HepG2 (cell line): Measurements from ENCODE around the gene GAPT. TPM values are rescaled to one million over a fixed set of nuclear protein-coding genes. Genes with fewer than 3 reads are reported as not detected.

Experiments
- ATAC-seq: fragments of 200-7000 bp; cut with Tn5 transposase; 3 replicates; pipeline ENCODE4 v1.9.1; 2020; ENCODE audit warnings: mild to moderate bottlenecking, moderate library complexity
- BruUV-seq: library from RNA; stranded (reverse); fragments of 400-500 nt; replicated peaks from 2 replicates; lab custom pipeline; 2021; lab: Mats Ljungman, UMichigan
- CTCF ChIA-PET: fragments of 300-600 bp; formaldehyde crosslinking; extraction: SDS; loops from one replicate; lab custom pipeline; 2021; ENCODE audit warnings: low total read pairs, inconsistent platforms, low intra/inter-chr PET ratio; lab: Yijun Ruan, JAX
- POLR2A ChIA-PET: fragments of 350-600 bp; sonication (Branson Sonifier 250); formaldehyde crosslinking; loops from one replicate; lab custom pipeline; 2020; ENCODE audit warnings: antibody characterized with exemption, inconsistent platforms; lab: Yijun Ruan, JAX
- DNase-seq: peaks from one replicate; pipeline ENCODE4 v3.0.0-alpha.2; 2015; ENCODE audit warnings: low spot score
- FAIRE-seq: peaks from 3 replicates; lab custom pipeline; 2011; peaks lifted over from hg19 to GRCh38; lab: Jason Lieb, UNC
- H2AFZ ChIP-seq: one replicate; pipeline ENCODE4 v1.6.1; 2011; ENCODE audit warnings: low read length, inconsistent platforms
- H3K27ac ChIP-seq: fragments of 300-600 bp; 3 replicates; pipeline ENCODE4 v1.8.0; 2011; ENCODE audit warnings: mixed run types, mild to moderate bottlenecking, mixed read lengths, low read length, inconsistent platforms; ENCODE audit not compliant: insufficient read depth; ENCODE audit errors: extremely low read length
- H3K27me3 ChIP-seq, 2 experiments: fragments of 200-600 bp in 1 of 2; 2 replicates in 1 of 2; 3 replicates in 1 of 2; pipeline versions ENCODE4 v1.6.0 to v1.8.0; 2011; ENCODE audit warnings: low read length in 2 of 2, mild to moderate bottlenecking in 2 of 2, moderate library complexity in 2 of 2, inconsistent platforms in 1 of 2; ENCODE audit not compliant: insufficient read depth in 2 of 2, control insufficient read depth in 1 of 2
- H3K36me3 ChIP-seq, 2 experiments: fragments of 200-600 bp in 1 of 2; replicated peaks in 1 of 2; 2 replicates in 1 of 2; 3 replicates in 1 of 2; pipeline versions ENCODE4 v1.5.1 to v1.8.0; 2011; ENCODE audit warnings: low read length in 2 of 2, inconsistent platforms in 1 of 2; ENCODE audit not compliant: insufficient read depth in 2 of 2, control insufficient read depth in 1 of 2
- H3K4me1 ChIP-seq: 2 replicates; pipeline ENCODE4 v1.5.1; 2012; ENCODE audit warnings: low read length, inconsistent platforms; ENCODE audit not compliant: insufficient read depth
- H3K4me2 ChIP-seq: 2 replicates; pipeline ENCODE4 v1.6.0; 2011; ENCODE audit warnings: low read depth, low read length, inconsistent platforms
- H3K4me3 ChIP-seq, 3 experiments: fragments of 200-600 bp in 1 of 3; sonication (generic), shearing (Covaris generic) in 1 of 3; replicated peaks in 1 of 3; 2 replicates each; pipeline ENCODE4 v1.5.1; 2011 to 2016; ENCODE audit warnings: low read length in 3 of 3, inconsistent platforms in 2 of 3, low read depth in 2 of 3, mild to moderate bottlenecking in 2 of 3, control low read depth in 1 of 3, mixed read lengths in 1 of 3; ENCODE audit not compliant: insufficient read depth in 1 of 3
- H3K79me2 ChIP-seq: one replicate; pipeline ENCODE4 v1.6.1; 2011; ENCODE audit warnings: low read length, inconsistent platforms; ENCODE audit not compliant: insufficient read depth
- H3K9ac ChIP-seq: 2 replicates; pipeline ENCODE4 v1.6.0; 2011; ENCODE audit warnings: mild to moderate bottlenecking, low read depth, low read length, inconsistent platforms; ENCODE audit not compliant: insufficient read depth
- H3K9me3 ChIP-seq: 2 replicates; pipeline ENCODE4 v1.5.1; 2012; ENCODE audit warnings: mild to moderate bottlenecking, low read length
- H4K20me1 ChIP-seq: 2 replicates; pipeline ENCODE4 v1.6.0; 2011; ENCODE audit warnings: inconsistent platforms, mild to moderate bottlenecking, low read length, moderate library complexity; ENCODE audit not compliant: insufficient read depth
- BCL3 ChIP-seq: sonication (generic); formaldehyde crosslinking; IDR thresholded peaks from 2 replicates; pipeline ENCODE4 v1.5.1; 2020; ENCODE audit warnings: mild to moderate bottlenecking, missing genetic modification reagents, moderate library complexity
- GRHL1 ChIP-seq: sonication (generic); formaldehyde crosslinking; conservative IDR thresholded peaks from 2 replicates; pipeline ENCODE4 v1.8.0; 2022; ENCODE audit warnings: missing genetic modification reagents
- MNT ChIP-seq: fragments of 450-650 bp; IDR thresholded peaks from 2 replicates; pipeline ENCODE4 v1.6.1; 2016
- POLR2AphosphoS5 ChIP-seq: IDR thresholded peaks from 2 replicates; pipeline ENCODE4 v1.6.1; 2012; ENCODE audit warnings: low read depth, low read length
- SMARCE1 ChIP-seq: fragments of 450-650 bp; IDR thresholded peaks from 2 replicates; pipeline ENCODE4 v1.6.1; 2017; ENCODE audit warnings: borderline replicate concordance
- ZMYM3 ChIP-seq: sonication (generic); formaldehyde crosslinking; IDR thresholded peaks from 2 replicates; pipeline ENCODE4 v1.5.1; 2020; ENCODE audit warnings: mild to moderate bottlenecking, missing genetic modification reagents
- ZNF143 ChIP-seq: sonication (generic); formaldehyde crosslinking; IDR thresholded peaks from 2 replicates; pipeline ENCODE4 v1.4.0; 2020; ENCODE audit warnings: missing genetic modification reagents
- ZNF276 ChIP-seq: sonication (generic); formaldehyde crosslinking; IDR thresholded peaks from 2 replicates; pipeline ENCODE4 v1.4.0; 2020; ENCODE audit warnings: mild to moderate bottlenecking, low read depth, missing genetic modification reagents
- ZNF407 ChIP-seq: sonication (generic); formaldehyde crosslinking; IDR thresholded peaks from one replicate; pipeline ENCODE4 v1.5.1; 2020; ENCODE audit warnings: mild to moderate bottlenecking, missing genetic modification reagents; ENCODE audit errors: not compliant biosample characterization
- WGBS: methylation state at CpG from one replicate; pipeline ENCODE4 v1.1.6; 2017; ENCODE audit warnings: low lambda C conversion rate; 5-methylcytosine and 5-hydroxymethylcytosine counted together
- in situ Hi-C: cut with HindIII; loops from 2 replicates; pipeline ENCODE4 v1.10.0; 2017; ENCODE audit warnings: low pct_unique_long_range_greater_than_20kb; ENCODE audit not compliant: extremely low pct_ligation_motif_present
- intact Hi-C: fragments of 100-400 bp; cut with micrococcal nuclease; formaldehyde crosslinking; loops from one replicate; pipeline ENCODE4 v1.10.0; 2022; ENCODE audit not compliant: unreplicated experiment
- polyA plus RNA-seq, 8 experiments: library from polyadenylated mRNA; depleted of rRNA in 3 of 8; stranded (reverse) in 7 of 8; unstranded in 1 of 8; fragments of >200 nt; fragmentation: Illumina TruSeq in 4 of 8; extraction: Trizol in 4 of 8; gene quantifications; 2 replicates each; pipeline versions ENCODE4 v1.2.1 to v1.2.3, GENCODE V29; 2011 to 2016; ENCODE audit warnings: low read depth in 4 of 8, missing spikeins in 1 of 8, mixed read lengths in 1 of 8; ENCODE audit not compliant: insufficient read depth in 1 of 8
- total RNA-seq, 5 experiments: library from RNA; depleted of rRNA; stranded (reverse); fragments of >200 nt; fragmentation: Illumina TruSeq; extraction: Trizol; gene quantifications; 2 replicates each; pipeline ENCODE4 v1.2.3, GENCODE V29; 2016; ENCODE audit warnings: low read depth in 1 of 5

Gene GAPT
- total and polyA plus RNA-seq, 2 of the 13 experiments (the other 11 are each of a cell fraction or from before 2014, with no cell fraction given), result not detected

GRCh38 chr5:58544926-58545325 lies 53.7 kb downstream of the GAPT start:
- no peaks in the 10 kb centered on the region for H3K27me3 ChIP-seq
- WGBS, result 0% methylated on average over 2 of the region's 2 CpGs
- in situ Hi-C loops, result no loop called here
- TF ChIP-seq GRHL1, result no peak
- TF ChIP-seq ZNF407 (CRISPR knock-in tag), result no peak
- no peak for TF ChIP-seq ZNF143 (CRISPR knock-in tag)
- TF ChIP-seq ZMYM3 (CRISPR knock-in tag), result no peak
- no peak for TF ChIP-seq SMARCE1
- no peak for TF ChIP-seq BCL3
- TF ChIP-seq MNT, result no peak
- no peak for TF ChIP-seq ZNF276 (CRISPR knock-in tag)
- TF ChIP-seq POLR2AphosphoS5, result no peak

More at GRCh38 chr5:58544926-58545325, 53.7 kb downstream of the GAPT start:
- no peaks in the 10 kb centered on the region for H3K79me2 ChIP-seq
- ChIA-PET CTCF (no interaction called here), POLR2A (no interaction called here)
- ATAC-seq (no peak), FAIRE-seq (no peak), DNase-seq (no peak)
- no peak overlapping the region for H3K27ac ChIP-seq
- no peaks in the 10 kb centered on the region for H3K4me1 ChIP-seq
- no peaks in the 10 kb centered on the region for H4K20me1 ChIP-seq
- intact Hi-C loops, result no loop called here
- H3K9ac ChIP-seq, result no peak overlapping the region
- no peaks in the 10 kb centered on the region for H3K9me3 ChIP-seq
- no peak overlapping the region for H3K4me2 ChIP-seq
- no TSS peak for BruUV-seq
- no peak overlapping the region for H2AFZ ChIP-seq
- H3K4me3 ChIP-seq, result no peak overlapping the region
- H3K36me3 ChIP-seq, result no peaks in the 10 kb centered on the region
